Posterior cingulate gyrus (tissue), 11 donors: ENCODE data around the gene CCDC183.
"Not testable (repeated sequence)": the region's sequence is repeated elsewhere in the genome, so short reads cannot be mapped to it uniquely, and the experiment has no call there.

Source experiments
- DNase-seq, 10 donors: peaks; one replicate each; pipeline versions ENCODE4 v3.0.0 to v3.0.0-alpha.2; 2020 to 2021; ENCODE audit warnings: mixed read lengths in 3 of 10
- intact Hi-C: fragments of 100-400 bp; cut with DNase I; formaldehyde crosslinking; loops from one replicate; pipeline ENCODE4 v1.15.1; 2023

CCDC183 gene

GRCh38 chr9:136794281-136794999, 1.7 kb upstream of the CCDC183 start:
- intact Hi-C loops, result loop anchor here (5.0 to 10.0 kb wide), 2 partner anchors 48 to 150 kb away; partner anchors contain the start of genes AJM1, C8G and FBXW5

GRCh38 chr9:136795000-136795348, 1.2 kb upstream of the CCDC183 start:
- peak in 3 of 10 donors; percentile 27 to 53 (median 42) for DNase-seq
- intact Hi-C loops, result loop anchor here (5.0 to 10.0 kb wide), 2 partner anchors 47 to 150 kb away; partner anchors contain the start of genes AJM1, C8G and FBXW5

More at GRCh38 chr9:136794281-136794999, 1.7 kb upstream of the CCDC183 start:
- peak in 3 of 10 donors; percentile 21 to 45 (median 39) for DNase-seq

- intact Hi-C loops, result loop anchor here (10.0 kb wide), 1 partner anchor 148 kb away; the partner anchor contains the start of genes C8G and FBXW5
Observed at GRCh38 chr9:136796775-136797347, 723 bp downstream of the CCDC183 start.

GRCh38 chr9:136798708-136799078, 2.6 kb downstream of the CCDC183 start:
- intact Hi-C loops, result loop anchor here (10.0 kb wide), 1 partner anchor 146 kb away; the partner anchor contains the start of genes C8G and FBXW5
- peak in 3 of 10 donors; percentile 23 to 81 (median 29) for DNase-seq

More at GRCh38 chr9:136796775-136797347, 723 bp downstream of the CCDC183 start:
- DNase-seq, result peak in 3 of 10 donors; percentile 9 to 42 (median 36)

- DNase-seq, result peak in 3 of 10 donors; percentile 77 to 83 (median 83)
Observed at GRCh38 chr9:136799079-136799853, 3.1 kb downstream of the CCDC183 start.

GRCh38 chr9:136799854-136800657, 3.9 kb downstream of the CCDC183 start:
- DNase-seq, result peak; percentile 58 to 96 (median 76)
- intact Hi-C loops, result loop anchor here (10.0 kb wide), 1 partner anchor 145 kb away; the partner anchor contains the start of genes C8G and FBXW5

More at GRCh38 chr9:136799079-136799853, 3.1 kb downstream of the CCDC183 start:
- intact Hi-C loops, result loop anchor here (10.0 kb wide), 1 partner anchor 146 kb away; the partner anchor contains the start of genes C8G and FBXW5

GRCh38 chr9:136802321-136802720, 6.2 kb downstream of the CCDC183 start:
- intact Hi-C loops, result no loop called here

GRCh38 chr9:136803009-136803550, 6.9 kb downstream of the CCDC183 start:
- peak in 3 of 10 donors; percentile 15 to 61 (median 59) for DNase-seq
- intact Hi-C loops, result not testable (repeated sequence)

More at GRCh38 chr9:136802321-136802720, 6.2 kb downstream of the CCDC183 start:
- peak in 2 of 10 donors; percentile 35 to 43 for DNase-seq

GRCh38 chr9:136803551-136804508, 7.7 kb downstream of the CCDC183 start:
- peak in 3 of 10 donors; percentile 48 to 75 (median 68) for DNase-seq
- intact Hi-C loops, result no loop called here

GRCh38 chr9:136804509-136805206, 8.5 kb downstream of the CCDC183 start:
- DNase-seq, result peak in 3 of 10 donors; percentile 63 to 72 (median 67)
- intact Hi-C loops, result loop anchor here (5.0 kb wide), 1 partner anchor 38 kb away; the partner anchor contains the start of gene AJM1

- intact Hi-C loops, result loop anchor here (5.0 kb wide), 1 partner anchor 37 kb away; the partner anchor contains the start of gene AJM1
- DNase-seq, result peak in 3 of 10 donors; percentile 28 to 57 (median 46)
Observed at GRCh38 chr9:136805207-136805740, 9.1 kb downstream of the CCDC183 start.

- DNase-seq, result peak in 4 of 10 donors; percentile 19 to 77 (median 62)
- intact Hi-C loops, result loop anchor here (5.0 kb wide), 1 partner anchor 36 kb away; the partner anchor contains the start of gene AJM1
Observed at GRCh38 chr9:136806067-136806466, 9.9 kb downstream of the CCDC183 start.

GRCh38 chr9:136806631-136807201, 10.6 kb downstream of the CCDC183 start:
- DNase-seq, result peak in 4 of 10 donors; percentile 22 to 70 (median 64)
- intact Hi-C loops, result loop anchor here (5.0 kb wide), 1 partner anchor 36 kb away; the partner anchor contains the start of gene AJM1

GRCh38 chr9:136807281-136808074, 11.3 kb downstream of the CCDC183 start, which contains the start of gene RABL6:
TSS of gene RABL6 (plus strand) at chr9:136807948. CDS start at chr9:136808197, 249 bp downstream.
- DNase-seq, result peak; percentile 49 to 94 (median 66)
- intact Hi-C loops, result loop anchor here (5.0 kb wide), 1 partner anchor 35 kb away; the partner anchor contains the start of gene AJM1
